ENCODE data around the gene ZNF816.

The ZNF816 gene

GRCh38 chr19:53002479-53002878 is 39.8 kb upstream of the ZNF816 start:
- TF ChIP-seq CTCF (conservative IDR thresholded peaks at IDR 0.05) (no peak), ZFX (IDR thresholded peaks at IDR 0.05) (no peak)
- no peak overlapping the region for H3K27ac ChIP-seq

GRCh38 chr19:52997975-52998374 is 35.3 kb upstream of the ZNF816 start:
- no peak overlapping the region for H3K27ac ChIP-seq
- TF ChIP-seq CTCF (conservative IDR thresholded peaks at IDR 0.05) (no peak), ZFX (IDR thresholded peaks at IDR 0.05) (no peak)

GRCh38 chr19:52995711-52996110 is 33.0 kb upstream of the ZNF816 start:
- no peak overlapping the region for H3K27ac ChIP-seq
- TF ChIP-seq ZFX (IDR thresholded peaks at IDR 0.05) (no peak), CTCF (conservative IDR thresholded peaks at IDR 0.05) (no peak)

- H3K27ac ChIP-seq: peak overlapping the region; percentile 51
- TF ChIP-seq ZFX (IDR thresholded peaks at IDR 0.05): no peak
- TF ChIP-seq CTCF (conservative IDR thresholded peaks at IDR 0.05): peak; percentile 72
Observed at GRCh38 chr19:52993342-52994178, 30.9 kb upstream of the ZNF816 start.

- H3K27ac ChIP-seq: peak overlapping the region; percentile 51
- TF ChIP-seq CTCF (conservative IDR thresholded peaks at IDR 0.05) (no peak), ZFX (IDR thresholded peaks at IDR 0.05) (no peak)
Observed at GRCh38 chr19:52992109-52993004, 29.7 kb upstream of the ZNF816 start.

- TF ChIP-seq CTCF (conservative IDR thresholded peaks at IDR 0.05) (no peak), ZFX (IDR thresholded peaks at IDR 0.05) (no peak)
- no peak overlapping the region for H3K27ac ChIP-seq
Observed at GRCh38 chr19:52991484-52991883, 28.8 kb upstream of the ZNF816 start.
